T-cell (primary cell): ENCODE data around the gene SHMT1. TPM values are rescaled to one million over a fixed set of nuclear protein-coding genes. Genes with fewer than 3 reads are reported as not detected.
"Not testable (repeated sequence)": the region's sequence is repeated elsewhere in the genome, so short reads cannot be mapped to it uniquely, and the experiment has no call there.

Experiments
- ATAC-seq, 4 experiments: fragments of 200-7000 bp in 3 of 4; fragments of 150-1000 bp in 1 of 4; cut with Tn5 transposase; replicated peaks in 1 of 4; 1 replicate in 3 of 4; 2 replicates in 1 of 4; pipeline ENCODE4 v1.10.0; 2021; ENCODE audit warnings: moderate library complexity in 3 of 4, mild to moderate bottlenecking in 2 of 4, moderate number of reproducible peaks in 1 of 4
- CTCF ChIA-PET, 2 donors: fragments of 300-600 bp; sonication (Branson Sonifier 250); formaldehyde crosslinking; loops; one replicate each; lab custom pipeline; 2022; ENCODE audit warnings: antibody characterized with exemption in 2 of 2; lab: Charles Lee
- POLR2A ChIA-PET, 2 donors: fragments of 300-600 bp; sonication (Branson Sonifier 250); formaldehyde crosslinking; loops; one replicate each; lab custom pipeline; 2022; ENCODE audit warnings: antibody characterized with exemption in 2 of 2; lab: Charles Lee
- DNase-seq, 35 experiments: peaks; one replicate each; pipeline versions ENCODE4 v3.0.0 to v3.0.0-alpha.2; 2013 to 2023
- H3K27ac ChIP-seq: one replicate; pipeline ENCODE4 v1.5.1; 2013; ENCODE audit warnings: low read length
- H3K27me3 ChIP-seq, 2 experiments: replicated peaks in 1 of 2; 1 replicate in 1 of 2; 2 replicates in 1 of 2; pipeline versions ENCODE4 v1.6.1 to v1.7.0; 2013; ENCODE audit warnings: low read length in 1 of 2, mixed read lengths in 1 of 2; ENCODE audit not compliant: control insufficient read depth in 2 of 2, insufficient read depth in 2 of 2; ENCODE audit errors: extremely low read depth in 1 of 2
- H3K36me3 ChIP-seq, 2 donors: 1 replicate in 1 of 2; 2 replicates in 1 of 2; pipeline versions ENCODE4 v1.6.1 to v1.7.0; 2013; ENCODE audit warnings: low read length in 1 of 2; ENCODE audit not compliant: control insufficient read depth in 2 of 2, insufficient read depth in 1 of 2; ENCODE audit errors: extremely low read depth in 1 of 2
- H3K4me1 ChIP-seq, 2 experiments: 1 replicate in 1 of 2; 2 replicates in 1 of 2; pipeline versions ENCODE4 v1.6.1 to v1.7.0; 2013; ENCODE audit warnings: low read length in 2 of 2, mixed read lengths in 1 of 2; ENCODE audit not compliant: insufficient read depth in 2 of 2, control insufficient read depth in 1 of 2; ENCODE audit errors: extremely low read depth in 1 of 2
- H3K4me3 ChIP-seq, 2 donors: 1 replicate in 1 of 2; 2 replicates in 1 of 2; pipeline versions ENCODE4 v1.5.1 to v1.7.0; 2013; ENCODE audit warnings: mild to moderate bottlenecking in 2 of 2, low read length in 1 of 2, moderate library complexity in 1 of 2; ENCODE audit not compliant: control insufficient read depth in 1 of 2; ENCODE audit errors: extremely low read depth in 1 of 2
- H3K9me3 ChIP-seq: 2 replicates; pipeline ENCODE4 v1.7.0; 2013
- H3K27ac Mint-ChIP-seq, 2 donors: one replicate each; pipeline ENCODE4 v1.8.0; 2020 to 2021; ENCODE audit warnings: mild to moderate bottlenecking in 2 of 2, mixed read lengths in 2 of 2
- H3K27me3 Mint-ChIP-seq, 2 donors: one replicate each; pipeline ENCODE4 v1.8.0; 2021 to 2022; ENCODE audit warnings: mixed read lengths in 2 of 2
- H3K36me3 Mint-ChIP-seq: one replicate; pipeline ENCODE4 v1.8.0; 2021; ENCODE audit warnings: mixed read lengths
- H3K4me1 Mint-ChIP-seq, 3 donors: one replicate each; pipeline ENCODE4 v1.8.0; 2020 to 2022; ENCODE audit warnings: mixed read lengths in 3 of 3, mild to moderate bottlenecking in 1 of 3
- H3K4me3 Mint-ChIP-seq, 3 donors: one replicate each; pipeline ENCODE4 v1.8.0; 2020 to 2022; ENCODE audit warnings: mild to moderate bottlenecking in 3 of 3, mixed read lengths in 3 of 3, moderate library complexity in 3 of 3
- H3K9me3 Mint-ChIP-seq, 3 donors: one replicate each; pipeline ENCODE4 v1.8.0; 2020 to 2022; ENCODE audit warnings: mixed read lengths in 3 of 3
- WGBS: methylation state at CpG from one replicate; pipeline ENCODE4 v1.1.5; 2013; ENCODE audit warnings: missing lambda C conversion rate; ENCODE audit not compliant: insufficient coverage; 5-methylcytosine and 5-hydroxymethylcytosine counted together
- total RNA-seq, 35 experiments: library from RNA in 6 of 35; stranded (reverse) in 6 of 35; fragments of 120-200 nt in 1 of 35; gene quantifications; one replicate each; pipeline versions ENCODE4 v1.2.1 to v1.2.4 and lab custom pipeline; 2013 to 2026

SHMT1 gene
- total RNA-seq, 5 donors from 2014 or later (not counting 1 experiment from before 2014, with no cell fraction given) = 8.3 to 14.7 (median 13.1) TPM

GRCh38 chr17:18403604-18404003, 40.3 kb upstream of the SHMT1 start:
- H3K36me3 ChIP-seq, H3K9me3 Mint-ChIP-seq, H3K4me1 Mint-ChIP-seq, H3K9me3 ChIP-seq, POLR2A ChIA-PET, CTCF ChIA-PET, H3K4me1 ChIP-seq, H3K4me3 Mint-ChIP-seq, H3K27me3 Mint-ChIP-seq, H3K27ac ChIP-seq, H3K36me3 Mint-ChIP-seq, H3K27me3 ChIP-seq, ATAC-seq, H3K4me3 ChIP-seq, H3K27ac Mint-ChIP-seq, DNase-seq: not testable (repeated sequence)
- no CpG with 5 or more reads among the region's 5 CpGs for WGBS

GRCh38 chr17:18403166-18403565, 39.8 kb upstream of the SHMT1 start:
- H3K4me1 Mint-ChIP-seq, H3K27me3 Mint-ChIP-seq, CTCF ChIA-PET, H3K4me3 ChIP-seq, H3K4me1 ChIP-seq, DNase-seq, H3K9me3 Mint-ChIP-seq, POLR2A ChIA-PET, H3K27ac ChIP-seq, H3K9me3 ChIP-seq, ATAC-seq, H3K4me3 Mint-ChIP-seq, H3K36me3 ChIP-seq, H3K27ac Mint-ChIP-seq, H3K36me3 Mint-ChIP-seq, H3K27me3 ChIP-seq: not testable (repeated sequence)
- WGBS = no CpG with 5 or more reads among the region's 5 CpGs

- H3K27ac ChIP-seq, H3K4me1 ChIP-seq, H3K27me3 Mint-ChIP-seq, H3K36me3 ChIP-seq, H3K4me3 Mint-ChIP-seq, DNase-seq, H3K36me3 Mint-ChIP-seq, H3K4me1 Mint-ChIP-seq, H3K9me3 ChIP-seq, H3K9me3 Mint-ChIP-seq, ATAC-seq, CTCF ChIA-PET, H3K27ac Mint-ChIP-seq, H3K4me3 ChIP-seq, H3K27me3 ChIP-seq, POLR2A ChIA-PET: not testable (repeated sequence)
- 83% methylated on average over 1 of the region's 7 CpGs for WGBS
These were observed 38.7 kb upstream of the SHMT1 start for GRCh38 chr17:18401872-18402590.

- H3K27me3 ChIP-seq, H3K9me3 ChIP-seq, H3K4me1 Mint-ChIP-seq, DNase-seq, H3K4me3 Mint-ChIP-seq, H3K9me3 Mint-ChIP-seq, CTCF ChIA-PET, H3K4me3 ChIP-seq, H3K36me3 Mint-ChIP-seq, H3K36me3 ChIP-seq, H3K27ac ChIP-seq, H3K27ac Mint-ChIP-seq, H3K4me1 ChIP-seq, H3K27me3 Mint-ChIP-seq, POLR2A ChIA-PET: not testable (repeated sequence)
- ATAC-seq = peak in 3 of 4 experiments; percentile 50 to 67 (median 55)
- WGBS = no CpG with 5 or more reads among the region's 10 CpGs
These were observed 25.4 kb upstream of the SHMT1 start for GRCh38 chr17:18388728-18389127.

GRCh38 chr17:18388266-18388665, 24.9 kb upstream of the SHMT1 start:
- H3K9me3 ChIP-seq, H3K36me3 ChIP-seq, H3K4me3 Mint-ChIP-seq, DNase-seq, H3K4me1 Mint-ChIP-seq, H3K27ac Mint-ChIP-seq, H3K27ac ChIP-seq, H3K27me3 Mint-ChIP-seq, H3K27me3 ChIP-seq, CTCF ChIA-PET, H3K36me3 Mint-ChIP-seq, POLR2A ChIA-PET, H3K4me1 ChIP-seq, H3K4me3 ChIP-seq, H3K9me3 Mint-ChIP-seq, ATAC-seq: not testable (repeated sequence)
- WGBS = 81% methylated on average over 2 of the region's 4 CpGs

- H3K4me1 Mint-ChIP-seq, CTCF ChIA-PET, POLR2A ChIA-PET, H3K27ac ChIP-seq, H3K4me1 ChIP-seq, H3K9me3 ChIP-seq, ATAC-seq, H3K36me3 ChIP-seq, H3K27ac Mint-ChIP-seq, H3K36me3 Mint-ChIP-seq, H3K4me3 Mint-ChIP-seq, H3K27me3 ChIP-seq, H3K9me3 Mint-ChIP-seq, H3K4me3 ChIP-seq, H3K27me3 Mint-ChIP-seq, DNase-seq: not testable (repeated sequence)
- 78% methylated on average over 3 of the region's 5 CpGs for WGBS
These were observed 24.2 kb upstream of the SHMT1 start for GRCh38 chr17:18387583-18387982.

- H3K9me3 Mint-ChIP-seq, H3K4me3 Mint-ChIP-seq, DNase-seq, CTCF ChIA-PET, H3K9me3 ChIP-seq, H3K4me1 Mint-ChIP-seq, ATAC-seq, H3K27ac Mint-ChIP-seq, H3K36me3 ChIP-seq, POLR2A ChIA-PET, H3K4me1 ChIP-seq, H3K4me3 ChIP-seq, H3K36me3 Mint-ChIP-seq, H3K27ac ChIP-seq: not testable (repeated sequence)
- peaks cover 5 to 11% of the 10 kb centered on the region in 2 donors for H3K27me3 Mint-ChIP-seq
- no CpG with 5 or more reads among the region's 7 CpGs for whole genome bisulfite sequencing
- H3K27me3 ChIP-seq = peaks cover 0 to 32% of the 10 kb centered on the region in 2 experiments
These were observed 20.9 kb upstream of the SHMT1 start for GRCh38 chr17:18384271-18384670.
